Vagina (tissue), 2 donors: ENCODE measurements around the gene TMEM52.

Experiments used
- POLR2A ChIP-seq, 2 donors: fragments of 450-650 bp; IDR thresholded peaks; one replicate each; pipeline ENCODE4 v1.6.1; 2017; ENCODE audit warnings: antibody characterized with exemption in 2 of 2, mild to moderate bottlenecking in 2 of 2, moderate library complexity in 2 of 2
- TF ChIP-seq, protein P1 (sequence below), 3 experiments: fragments of 450-650 bp in 2 of 3; fragments of 200-600 bp in 1 of 3; sonication (generic) in 1 of 3; IDR thresholded peaks; one replicate each; pipeline ENCODE4 v1.5.1; 2017 to 2019; ENCODE audit warnings: antibody characterized with exemption in 3 of 3, mild to moderate bottlenecking in 2 of 3, moderate library complexity in 2 of 3

DNA sequence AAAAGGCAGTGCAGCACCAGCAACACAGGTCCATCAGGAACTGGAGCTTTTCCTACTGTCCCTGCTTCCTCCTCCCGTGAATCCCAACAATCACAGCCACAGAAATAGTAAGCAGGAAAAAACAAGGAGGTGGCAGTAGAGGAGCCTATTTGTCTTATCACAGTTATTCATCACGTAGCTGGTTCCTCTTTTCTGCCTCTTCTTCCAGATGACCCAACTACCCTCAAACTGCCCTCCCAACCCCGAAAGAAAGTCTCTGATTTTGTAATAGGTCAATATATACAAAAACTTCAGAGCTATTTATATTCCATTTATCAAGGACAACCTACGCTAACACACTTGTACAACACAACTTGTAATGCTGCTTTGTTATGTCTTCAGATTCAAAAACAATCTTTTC is 49.6 kb downstream of the TMEM52 start:
- TF ChIP-seq, protein P1, sequence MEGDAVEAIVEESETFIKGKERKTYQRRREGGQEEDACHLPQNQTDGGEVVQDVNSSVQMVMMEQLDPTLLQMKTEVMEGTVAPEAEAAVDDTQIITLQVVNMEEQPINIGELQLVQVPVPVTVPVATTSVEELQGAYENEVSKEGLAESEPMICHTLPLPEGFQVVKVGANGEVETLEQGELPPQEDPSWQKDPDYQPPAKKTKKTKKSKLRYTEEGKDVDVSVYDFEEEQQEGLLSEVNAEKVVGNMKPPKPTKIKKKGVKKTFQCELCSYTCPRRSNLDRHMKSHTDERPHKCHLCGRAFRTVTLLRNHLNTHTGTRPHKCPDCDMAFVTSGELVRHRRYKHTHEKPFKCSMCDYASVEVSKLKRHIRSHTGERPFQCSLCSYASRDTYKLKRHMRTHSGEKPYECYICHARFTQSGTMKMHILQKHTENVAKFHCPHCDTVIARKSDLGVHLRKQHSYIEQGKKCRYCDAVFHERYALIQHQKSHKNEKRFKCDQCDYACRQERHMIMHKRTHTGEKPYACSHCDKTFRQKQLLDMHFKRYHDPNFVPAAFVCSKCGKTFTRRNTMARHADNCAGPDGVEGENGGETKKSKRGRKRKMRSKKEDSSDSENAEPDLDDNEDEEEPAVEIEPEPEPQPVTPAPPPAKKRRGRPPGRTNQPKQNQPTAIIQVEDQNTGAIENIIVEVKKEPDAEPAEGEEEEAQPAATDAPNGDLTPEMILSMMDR (IDR thresholded peaks at IDR 0.05) = no peak
- no peak for TF ChIP-seq POLR2A (IDR thresholded peaks at IDR 0.05)
